ENCODE results near the gene ZNF410. TPM values are rescaled to one million over a fixed set of nuclear protein-coding genes. Genes with fewer than 3 reads are reported as not detected.

ZNF410 gene
- total and polyA plus RNA-seq, 2 of the 8 experiments (the other 6 are each of a cell fraction or from before 2014, with no cell fraction given): 11.2 to 18.9 TPM

DNA sequence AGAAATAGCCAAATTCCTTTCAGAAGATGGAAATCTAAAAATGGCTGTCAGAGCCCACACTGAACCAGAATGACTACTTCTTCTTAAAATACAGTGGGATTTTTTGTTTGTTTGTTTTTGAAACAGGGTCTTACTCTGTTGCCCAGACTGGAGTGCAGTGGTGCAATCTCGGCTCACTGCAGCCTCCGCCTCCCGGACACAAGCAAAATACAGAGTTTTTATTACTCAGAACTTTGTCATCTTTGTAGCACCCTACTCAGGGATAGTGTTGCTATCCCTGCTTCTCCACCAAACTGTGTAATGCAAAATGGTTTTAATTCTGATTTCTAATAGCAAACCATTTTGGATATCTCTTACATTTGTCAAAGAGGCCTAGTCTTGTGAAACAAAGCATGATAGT lies 16.4 kb downstream of the ZNF410 start:
- H4K5ac ChIP-seq (ENCODE audit: insufficient read length, low read depth, low read length): no peak overlapping the region
- no peaks in the 10 kb centered on the region for H3K79me2 ChIP-seq (ENCODE audit: control insufficient read depth in 1 of 2, insufficient read depth in 2 of 2, low read length in 2 of 2)
- FAIRE-seq (no peak), DNase-seq (ENCODE audit: low read depth in 1 of 2, low spot score in 2 of 2) (no peak)
- no peak overlapping the region for H2BK15ac ChIP-seq (ENCODE audit: low read length)
- no peak overlapping the region for H3K9ac ChIP-seq (replicated peaks in 1 of 4; ENCODE audit: extremely low read depth in 1 of 4, low read depth in 3 of 4, low read length in 3 of 4)
- no peaks in the 10 kb centered on the region for H4K20me1 ChIP-seq (replicated peaks in 1 of 2; ENCODE audit: control insufficient read depth in 1 of 2, insufficient read depth in 2 of 2, low read length in 2 of 2)
- H3K36me3 ChIP-seq (ENCODE audit: control insufficient read depth in 2 of 4, insufficient read depth in 4 of 4, low read length in 3 of 4): peaks cover under 1 to 57% (median 27%) of the 10 kb centered on the region in 4 experiments; a peak in 7 of 8 replicates
- H3K23ac ChIP-seq (ENCODE audit: insufficient read length): no peak overlapping the region
- H4K8ac ChIP-seq (ENCODE audit: extremely low read depth, insufficient read depth, low read length): no peak overlapping the region
- H2BK120ac ChIP-seq (replicated peaks; ENCODE audit: low read depth, low read length): no peak overlapping the region
- no peak overlapping the region for H2AK5ac ChIP-seq (ENCODE audit: low read depth, low read length)
- no peak overlapping the region for H3K4me3 ChIP-seq (ENCODE audit: extremely low read depth in 1 of 4, insufficient read depth in 2 of 4, low read depth in 3 of 4, low read length in 4 of 4)
- H2BK5ac ChIP-seq (ENCODE audit: low read depth, low read length): no peak overlapping the region
- POLR2A ChIA-PET (ENCODE audit: partially characterized antibody): no interaction called here
- CTCF ChIA-PET (ENCODE audit: partially characterized antibody): interaction anchor here (0.7 kb wide), 1 partner anchor 145 kb away, joined by 3 read pairs; no protein-coding TSS in a partner anchor
- H3K27me3 ChIP-seq (replicated peaks in 1 of 4; ENCODE audit: control insufficient read depth in 3 of 4, extremely low read depth in 1 of 4, insufficient read depth in 3 of 4, low read length in 3 of 4): no peaks in the 10 kb centered on the region
- H3K56ac ChIP-seq (replicated peaks; ENCODE audit: insufficient read length, low read depth, low read length): no peak overlapping the region
- H3K4me1 ChIP-seq (replicated peaks in 1 of 4; ENCODE audit: control insufficient read depth in 3 of 4, insufficient read depth in 4 of 4, low read length in 3 of 4): no peaks in the 10 kb centered on the region
- TF ChIP-seq BCL11A (IDR thresholded peaks at IDR 0.05; ENCODE audit: low read depth in 2 of 2, low read length in 2 of 2) (no peak), TAF1 (IDR thresholded peaks at IDR 0.05; ENCODE audit: low read depth, low read length) (no peak)
- no peak overlapping the region for H3K18ac ChIP-seq (ENCODE audit: extremely low read depth, low read length)
- no peak overlapping the region for H4K91ac ChIP-seq (replicated peaks; ENCODE audit: insufficient read length, low read length)
- no peak overlapping the region for H2BK20ac ChIP-seq (ENCODE audit: low read length)
- no peak overlapping the region for H2AFZ ChIP-seq (ENCODE audit: low read length)
- H3K9me3 ChIP-seq (ENCODE audit: insufficient read depth in 2 of 2, low read depth in 1 of 2, low read length in 1 of 2): no peaks in the 10 kb centered on the region
- no peak overlapping the region for H3K27ac ChIP-seq (ENCODE audit: low read depth, low read length)
- no peak overlapping the region for H3K4me2 ChIP-seq (ENCODE audit: insufficient read depth in 1 of 2, low read depth in 2 of 2, low read length in 2 of 2)
- 86% methylated on average over 3 of the region's 3 CpGs; no CpG with 5 or more reads in 1 of the 2 experiments for WGBS, 2 experiments (ENCODE audit: extremely low coverage in 1 of 2, insufficient coverage in 1 of 2, insufficient read length in 1 of 2, insufficient replicate concordance in 2 of 2, low coverage in 1 of 2, low lambda C conversion rate in 2 of 2, missing lambda C conversion rate in 1 of 2)
- H2BK12ac ChIP-seq (ENCODE audit: low read depth, low read length): no peak overlapping the region
- H3K79me1 ChIP-seq (ENCODE audit: low read depth, low read length): no peaks in the 10 kb centered on the region
- no peaks in the 10 kb centered on the region for H3K23me2 ChIP-seq (ENCODE audit: low read depth, low read length)
- no peak overlapping the region for H3K4ac ChIP-seq (replicated peaks; ENCODE audit: insufficient read length, low read depth, low read length)
- H3K14ac ChIP-seq (ENCODE audit: insufficient read length): no peak overlapping the region

Measured in H1 (cell line).